A172 (cell line): ENCODE measurements around the gene OPA3. TPM values are rescaled to one million over a fixed set of nuclear protein-coding genes. Genes with fewer than 3 reads are reported as not detected.
"Not testable (repeated sequence)": the region's sequence is repeated elsewhere in the genome, so short reads cannot be mapped to it uniquely, and the experiment has no call there.

Experiments used
- DNase-seq: peaks from one replicate; pipeline ENCODE4 v3.0.0-alpha.2; 2015; ENCODE audit warnings: low spot score
- total RNA-seq: library from RNA; depleted of rRNA; stranded (reverse); fragments of >200 nt; shearing (Covaris generic); gene quantifications from 2 replicates; pipeline ENCODE4 v1.2.3, GENCODE V29; 2014; rRNA removed

Gene OPA3
- 4.0 and 8.6 TPM in 2 replicates for total RNA-seq

DNA sequence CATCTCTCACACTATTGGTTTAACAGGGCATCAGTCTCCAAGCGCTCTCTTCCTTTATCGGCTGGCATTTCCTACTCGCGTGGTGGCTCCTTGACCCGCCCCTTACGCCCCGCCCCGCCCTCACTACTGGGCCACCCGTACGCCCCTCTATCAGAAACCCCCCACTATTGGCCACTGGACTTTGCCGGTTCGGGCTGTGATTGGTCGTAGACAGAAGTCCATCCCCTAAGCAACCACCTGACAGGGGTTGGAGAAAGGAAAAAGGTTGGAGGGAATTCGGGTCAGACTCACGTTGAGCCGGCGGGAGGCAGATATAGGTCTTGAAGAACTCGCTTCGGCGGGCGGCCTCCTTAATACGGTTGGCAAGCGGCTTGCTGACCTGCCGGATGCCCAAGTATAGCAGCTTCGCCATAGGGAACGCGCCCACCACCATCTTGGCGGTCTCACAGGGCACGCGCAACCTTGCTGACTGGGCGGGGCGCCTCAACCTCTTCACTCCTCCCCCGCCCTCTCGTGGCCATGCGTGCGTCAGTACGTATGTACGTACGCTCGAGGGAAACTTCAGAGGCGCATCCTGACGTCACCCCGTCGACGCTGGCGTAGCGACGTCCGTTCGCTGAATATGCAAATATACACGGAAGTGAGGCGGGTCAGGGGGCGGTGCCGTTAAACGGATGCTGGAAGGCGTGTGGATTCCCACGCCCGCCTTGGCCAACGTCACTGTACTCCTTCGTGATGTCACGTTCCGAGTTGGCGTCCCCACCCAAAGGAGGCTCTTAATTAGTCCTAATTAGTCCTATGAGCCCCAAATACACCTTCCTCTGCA is at the start of gene OPA3:
OPA3 (minus strand) TSS at position 471 of the 826 bp plus-strand sequence; CDS start at position 433, 38 bp downstream.
- DNase-seq, result peak; percentile 95

DNA sequence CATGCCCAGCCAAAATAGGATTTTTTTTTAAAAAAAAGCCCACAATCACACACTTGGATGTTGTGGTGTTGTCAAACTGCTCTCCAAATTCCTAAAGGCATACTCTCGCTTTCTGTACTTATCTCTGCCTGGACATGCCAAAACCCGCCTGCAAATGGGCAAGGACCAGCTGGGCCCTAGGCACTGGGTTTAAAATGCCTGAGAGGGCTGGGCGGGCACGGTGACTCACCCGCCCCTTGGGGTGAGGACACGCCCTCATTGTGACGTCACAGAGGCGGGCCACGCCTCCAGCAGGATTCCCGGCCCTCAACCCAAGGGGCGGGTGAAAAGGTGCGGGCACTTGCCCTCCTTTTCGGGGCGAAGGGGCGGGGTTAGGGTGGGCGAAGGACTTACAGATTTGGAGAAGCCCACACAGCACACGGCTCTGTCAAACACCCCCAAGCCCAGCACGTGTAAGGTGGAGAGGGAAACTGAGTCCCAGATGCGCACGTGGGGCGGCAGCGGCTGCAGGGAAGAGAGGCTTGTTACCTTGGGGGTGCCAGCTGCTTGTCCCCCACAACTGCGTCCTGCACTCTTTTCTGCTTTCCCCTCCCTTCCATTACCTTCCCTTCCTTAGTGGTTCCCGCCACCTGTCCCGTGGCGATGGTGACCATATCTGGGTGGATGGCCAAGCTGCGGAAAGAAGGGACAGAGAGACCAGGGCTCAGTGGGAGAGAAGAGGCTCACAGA is 48.0 kb upstream of the OPA3 start:
- DNase-seq, result peak; percentile 81

DNA sequence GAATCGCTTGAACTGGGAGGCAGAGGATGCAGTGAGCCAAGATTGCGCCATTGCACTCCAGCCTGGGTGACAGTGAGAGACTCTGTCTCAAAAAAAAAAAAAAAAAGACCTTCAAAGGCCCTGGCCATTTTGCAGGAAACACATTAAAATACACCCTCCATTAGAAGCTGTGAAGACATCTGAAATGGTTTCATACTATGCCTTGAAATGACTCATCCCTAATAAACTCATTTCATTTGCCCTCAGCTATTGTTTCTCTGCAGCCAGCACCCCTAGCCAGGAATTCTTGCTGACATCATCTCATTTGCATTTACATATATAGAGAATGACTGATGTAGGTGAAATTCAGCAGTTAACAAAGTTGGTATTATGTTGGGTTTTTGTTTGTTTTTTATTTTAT is 45.9 kb upstream of the OPA3 start:
- peak; percentile 88 for DNase-seq

DNA sequence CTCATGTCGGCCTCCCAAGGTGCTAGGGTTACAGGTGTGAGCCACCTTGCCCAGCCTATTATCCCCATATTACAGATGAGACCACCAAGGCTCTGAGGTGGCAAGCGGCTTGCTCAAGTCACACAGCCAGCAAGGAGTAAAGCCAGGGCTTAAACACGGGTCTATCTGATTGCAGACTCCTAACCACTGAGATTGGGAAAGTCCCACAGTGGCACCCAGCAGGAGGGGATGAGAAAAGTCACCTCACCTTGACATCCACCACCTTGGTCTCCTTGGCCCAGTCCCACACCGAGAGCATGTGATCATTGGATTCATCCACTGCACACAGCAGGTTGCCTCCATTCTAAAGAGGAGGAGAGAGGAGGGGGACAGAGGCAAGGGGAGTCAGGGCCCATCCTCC is 45.1 kb upstream of the OPA3 start:
- no peak for DNase-seq

DNA sequence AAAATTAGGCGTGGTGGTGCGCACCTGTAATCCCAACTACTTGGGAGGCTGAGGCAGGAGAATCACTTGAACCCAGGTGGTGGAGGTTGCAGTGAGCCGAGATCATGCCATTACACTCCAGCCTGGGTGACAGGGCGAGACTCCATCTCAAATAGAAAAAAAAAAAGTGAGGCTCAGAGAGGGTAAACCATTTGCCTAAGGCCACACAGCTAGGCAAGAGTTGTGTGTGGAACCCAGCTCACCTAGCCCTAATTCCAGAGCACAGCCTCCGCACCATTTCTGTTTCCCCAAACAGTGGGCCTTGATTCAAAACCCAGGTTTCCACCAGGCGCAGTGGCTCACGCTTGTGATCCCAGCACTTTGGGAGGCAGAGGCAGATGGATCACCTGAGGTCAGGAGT is 43.6 kb upstream of the OPA3 start:
- not testable (repeated sequence) for DNase-seq

DNA sequence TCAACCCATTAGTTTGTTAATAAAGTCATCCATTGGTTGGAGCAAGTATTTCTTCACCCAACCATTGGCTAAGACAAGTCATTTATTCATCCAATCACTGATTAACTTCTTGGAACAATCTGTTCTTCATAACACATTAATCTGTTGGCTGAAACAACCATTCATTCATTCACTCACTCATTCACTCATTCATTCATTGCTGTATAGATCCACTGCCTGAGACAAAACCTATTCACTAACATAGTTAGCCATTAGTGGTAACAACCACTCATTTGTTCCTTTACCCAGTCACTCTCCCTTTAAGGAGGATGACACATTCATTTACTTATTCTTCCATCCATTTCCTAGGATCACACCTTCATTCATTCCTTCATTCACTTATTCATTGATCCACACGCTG is 39.4 kb upstream of the OPA3 start:
- DNase-seq, result no peak

DNA sequence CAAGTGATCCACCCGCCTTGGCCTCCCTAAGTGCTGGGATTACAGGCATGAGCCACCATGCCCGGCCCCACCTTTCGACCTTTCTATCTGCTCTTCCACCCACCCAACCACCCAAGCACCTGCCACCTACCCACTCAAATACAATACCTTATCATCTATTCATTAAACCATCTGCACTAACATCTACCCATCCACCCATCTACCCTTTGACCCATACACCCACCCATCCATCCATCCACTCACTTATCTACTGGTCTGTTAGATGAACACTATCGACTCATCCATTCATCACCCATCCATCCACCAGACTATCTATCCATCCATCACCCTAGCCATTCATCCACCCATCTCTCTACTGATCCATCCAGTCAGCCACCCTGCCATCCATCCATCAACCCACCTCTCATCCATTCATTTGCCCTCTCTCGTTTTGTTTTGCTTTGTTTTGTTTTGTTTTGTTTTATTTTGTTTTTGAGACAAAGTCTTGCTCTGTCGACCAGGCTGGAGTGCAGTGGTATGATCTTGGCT is 37.4 kb upstream of the OPA3 start:
- DNase-seq, result no peak

DNA sequence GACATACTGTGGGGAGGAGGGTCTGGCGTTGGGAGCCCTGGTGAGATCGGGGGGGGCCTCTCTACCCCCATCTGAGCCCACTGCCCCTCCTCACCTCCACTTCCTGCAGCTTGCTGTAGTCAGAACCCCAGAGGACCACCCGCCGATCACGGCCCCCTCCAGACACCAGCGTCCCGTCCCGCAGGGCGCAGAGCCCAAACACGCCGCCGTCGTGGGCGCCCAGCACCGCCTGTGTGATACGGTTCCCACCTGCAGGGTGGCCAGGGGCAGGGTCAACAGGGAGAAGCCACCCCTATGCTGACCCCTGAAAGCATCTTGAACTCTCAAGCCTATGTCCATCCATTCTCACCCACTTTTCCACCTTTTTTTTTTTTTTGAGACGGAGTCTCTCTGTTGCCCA is 36.8 kb upstream of the OPA3 start:
- no peak for DNase-seq

DNA sequence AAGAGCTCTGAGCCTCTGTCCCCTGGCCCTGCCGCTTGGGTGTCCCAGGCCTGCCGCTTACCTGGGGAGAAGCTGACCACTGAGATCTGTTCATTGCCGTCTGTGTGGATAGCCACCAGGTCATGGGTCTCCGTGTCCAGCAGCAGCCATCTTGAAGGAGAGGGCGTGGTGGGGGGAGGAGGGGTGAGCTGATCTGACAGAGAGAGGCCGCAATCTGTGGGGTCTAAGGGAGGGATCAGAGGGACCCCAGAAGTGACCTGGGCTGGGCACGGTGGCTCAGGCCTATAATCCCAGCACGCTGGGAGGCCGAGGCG is 32.1 kb upstream of the OPA3 start:
- DNase-seq, result no peak

DNA sequence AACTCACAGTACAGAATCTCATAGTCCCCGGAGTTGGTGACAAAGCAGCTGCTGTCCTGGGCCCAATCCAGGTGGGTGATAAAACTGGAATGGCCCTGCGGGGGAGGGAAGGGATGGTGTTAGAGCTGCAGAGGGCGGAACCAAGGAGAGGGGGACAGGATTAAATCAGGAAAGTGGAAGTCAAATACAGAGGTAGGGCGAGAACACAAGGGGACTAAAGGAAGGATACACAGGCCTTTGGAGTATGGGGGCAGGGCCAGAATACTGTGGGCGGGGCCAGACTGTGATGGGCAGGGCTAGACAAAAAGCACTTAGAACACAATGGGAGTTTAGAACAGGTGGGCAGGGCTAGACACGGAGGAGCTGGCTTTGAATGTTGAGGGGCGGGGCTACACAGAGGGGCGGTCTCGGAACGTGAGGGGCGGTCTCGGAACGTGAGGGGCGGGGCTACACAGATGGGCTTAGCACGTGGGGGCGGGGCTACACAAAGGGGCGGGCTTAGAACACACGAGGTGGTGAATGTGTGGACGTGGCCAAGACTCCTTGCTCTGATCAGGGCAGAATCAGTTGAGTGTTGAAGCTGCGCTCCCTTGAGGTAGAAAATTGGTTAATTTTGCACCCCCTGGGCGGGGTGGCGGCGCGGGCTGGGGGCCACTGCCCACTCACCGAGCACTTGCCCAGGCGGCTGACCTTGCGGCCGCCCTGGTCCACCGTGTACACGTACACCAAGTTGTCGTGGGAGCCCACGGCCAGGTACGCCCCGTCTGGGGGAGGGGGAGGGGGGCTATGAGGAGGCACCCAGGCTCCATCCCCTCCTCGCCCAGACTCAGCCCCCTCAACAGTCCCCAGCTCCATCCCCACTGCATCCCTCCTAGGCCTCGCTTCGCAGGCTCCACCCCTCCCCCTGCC is 31.4 kb upstream of the OPA3 start:
- peak; percentile 80 for DNase-seq

DNA sequence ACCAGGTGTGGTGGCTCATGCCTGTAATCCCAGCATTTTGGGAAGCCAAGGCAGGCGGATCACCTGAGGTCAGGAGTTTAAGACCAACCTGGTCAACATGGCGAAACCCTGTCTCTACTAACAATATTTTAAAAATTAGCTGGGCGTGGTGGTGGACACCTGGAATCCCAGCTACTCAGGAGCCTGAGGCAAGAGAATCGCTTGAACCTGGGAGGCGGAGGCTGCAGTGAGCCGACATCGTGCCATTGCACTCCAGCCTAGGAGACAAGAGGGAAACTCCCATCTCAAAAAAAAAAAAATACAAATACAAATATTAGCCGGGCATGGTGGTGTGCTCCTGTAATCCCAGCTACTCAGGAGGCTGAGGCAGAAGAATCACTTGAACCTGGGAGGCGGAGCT is 30.5 kb upstream of the OPA3 start:
- not testable (repeated sequence) for DNase-seq

DNA sequence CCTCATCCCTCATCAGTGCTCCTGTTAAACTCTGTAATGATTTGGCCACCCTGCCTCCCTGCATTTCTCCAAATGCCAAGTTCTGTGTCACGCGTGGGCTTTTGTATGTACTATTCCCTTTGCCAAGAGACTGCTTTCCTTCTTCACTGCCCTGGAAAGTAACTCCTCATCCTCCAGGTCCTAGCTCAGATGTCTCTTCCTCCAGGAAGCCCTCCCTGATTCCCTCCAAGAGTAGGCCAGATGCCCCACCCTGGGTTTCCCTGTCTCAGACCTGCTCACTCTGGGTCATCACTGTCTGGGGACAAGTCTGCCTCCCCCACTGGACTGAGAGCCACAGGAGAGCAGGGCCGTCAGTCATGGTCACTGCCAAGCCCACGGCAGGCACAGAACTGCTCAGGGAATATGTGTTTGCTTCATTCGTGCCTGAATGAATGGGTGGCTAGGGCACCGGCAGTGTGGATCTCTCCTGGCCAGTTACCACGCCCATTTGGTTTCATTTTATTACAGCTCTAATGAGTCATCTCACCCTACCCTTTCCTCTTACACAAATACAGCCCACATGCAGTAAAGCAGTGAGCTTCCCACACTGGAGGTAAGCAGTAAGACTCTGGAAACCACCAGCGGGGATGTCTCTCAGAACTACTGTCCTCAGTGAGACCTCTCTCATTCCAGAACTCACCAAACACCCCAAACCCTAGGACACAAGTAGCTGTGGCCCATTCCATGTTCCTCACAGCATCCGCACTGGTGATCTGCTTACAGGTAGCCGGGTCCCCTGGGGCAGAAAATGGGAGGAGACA is 29.5 kb upstream of the OPA3 start:
- peak; percentile 92 for DNase-seq

DNA sequence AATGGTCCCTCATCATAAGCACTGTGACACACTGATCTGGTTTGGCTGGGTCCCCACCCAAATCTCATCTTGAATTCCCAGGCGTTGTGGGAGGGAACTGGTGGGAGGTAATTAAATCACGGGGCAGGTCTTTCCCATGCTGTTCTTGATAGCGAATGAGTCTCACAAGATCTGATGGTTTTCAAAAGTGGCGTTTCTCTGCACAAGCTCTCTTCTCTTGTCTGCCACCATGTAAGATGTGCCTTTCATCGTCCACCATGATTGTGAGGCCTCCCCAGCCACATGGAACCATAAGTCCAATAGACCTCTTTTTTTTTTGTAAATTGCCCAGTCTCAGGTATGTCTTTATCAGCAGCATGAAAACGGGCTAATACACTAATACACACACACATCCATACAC is 24.3 kb upstream of the OPA3 start:
- DNase-seq, result no peak

DNA sequence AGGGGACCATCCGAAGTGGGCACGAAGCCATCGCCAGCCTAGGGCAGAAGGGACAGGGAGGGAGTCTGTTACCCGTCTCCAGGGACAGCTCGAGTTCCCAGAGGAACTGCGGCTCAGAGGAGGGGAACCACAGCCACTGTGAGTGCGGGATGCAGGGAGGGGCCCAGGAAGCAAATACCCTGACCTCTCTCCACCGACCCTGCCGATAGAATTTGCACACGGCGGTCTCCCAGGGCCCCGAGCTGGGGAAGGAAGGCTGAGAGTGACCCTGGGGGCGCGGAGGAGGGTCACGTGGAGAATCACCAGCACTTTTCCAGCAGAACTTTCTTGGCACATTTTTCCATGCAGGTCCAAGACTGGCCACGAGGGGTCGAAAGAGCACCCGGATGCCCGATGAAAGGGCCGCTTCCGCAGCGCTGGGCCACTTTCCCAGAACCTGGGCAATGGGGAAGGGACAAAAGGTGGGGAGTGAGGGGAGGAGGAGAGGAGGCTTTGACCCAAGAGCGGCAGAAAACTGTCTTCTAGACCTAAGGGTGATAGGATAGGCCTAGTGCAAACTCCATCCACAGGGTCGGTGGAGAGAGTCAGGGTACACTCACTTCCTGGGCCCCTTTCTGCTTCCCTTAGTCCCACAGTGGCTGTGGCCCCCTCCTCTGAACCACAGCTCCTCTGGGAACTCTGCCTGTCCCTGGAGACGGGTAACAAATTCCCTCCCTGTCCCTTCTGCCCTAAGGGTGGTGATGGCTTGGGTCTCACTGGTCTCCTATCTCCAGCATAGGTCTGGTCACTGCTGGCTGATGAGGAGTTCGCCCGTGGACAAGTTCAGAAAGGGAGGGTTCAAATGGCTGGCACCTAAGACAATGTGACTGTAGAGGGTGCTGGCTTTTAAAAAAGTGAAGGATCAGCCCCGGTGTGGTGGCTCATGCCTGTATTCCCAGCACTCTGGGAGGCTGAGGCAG is 22.7 kb upstream of the OPA3 start:
- peak; percentile 50 for DNase-seq

DNA sequence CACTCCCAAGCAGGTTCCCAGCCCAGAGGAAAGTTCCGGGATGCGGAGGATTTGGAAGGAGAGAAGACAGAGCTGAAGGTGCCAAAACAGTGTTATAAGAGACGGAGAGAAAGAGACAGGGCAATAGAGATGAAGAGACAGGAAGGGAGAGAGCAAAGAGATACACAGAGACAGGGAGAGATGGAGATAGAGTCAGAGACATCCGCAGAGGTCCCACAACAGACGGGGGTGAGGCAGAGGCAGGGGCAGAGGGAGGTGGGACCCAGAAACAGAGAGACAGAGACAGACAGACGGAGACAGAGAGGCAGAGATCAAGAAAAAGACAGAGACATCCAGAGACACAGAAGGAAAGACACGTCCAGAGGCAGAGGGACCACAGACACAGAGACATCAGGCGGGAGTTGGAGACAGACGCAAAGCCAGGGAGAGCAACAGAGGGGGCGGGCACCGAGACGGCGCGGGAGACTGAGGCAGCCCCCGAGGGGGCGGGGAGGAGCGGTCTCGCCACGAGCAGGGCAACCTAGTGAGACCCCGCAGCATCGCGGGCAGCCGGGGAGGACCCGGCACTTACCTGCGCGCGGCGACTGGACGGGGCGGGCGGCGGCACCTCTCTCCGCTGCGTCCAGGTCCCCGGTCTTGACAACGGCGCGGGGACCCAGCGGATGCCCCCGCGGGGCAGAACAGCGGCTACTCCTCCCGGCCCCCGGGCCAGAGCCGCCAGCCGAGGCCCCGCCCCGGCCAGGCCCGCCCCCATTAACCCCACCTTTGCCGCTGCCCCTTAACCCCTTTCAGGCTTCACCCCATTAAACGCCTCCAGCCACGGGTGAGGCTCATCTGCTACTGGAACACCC is 17.1 kb upstream of the OPA3 start, which contains the start of gene GPR4:
GPR4 (minus strand) TSS at position 689 of the 851 bp plus-strand sequence. CDS start 10,346 bp downstream, outside the sequence.
- DNase-seq, result no peak

DNA sequence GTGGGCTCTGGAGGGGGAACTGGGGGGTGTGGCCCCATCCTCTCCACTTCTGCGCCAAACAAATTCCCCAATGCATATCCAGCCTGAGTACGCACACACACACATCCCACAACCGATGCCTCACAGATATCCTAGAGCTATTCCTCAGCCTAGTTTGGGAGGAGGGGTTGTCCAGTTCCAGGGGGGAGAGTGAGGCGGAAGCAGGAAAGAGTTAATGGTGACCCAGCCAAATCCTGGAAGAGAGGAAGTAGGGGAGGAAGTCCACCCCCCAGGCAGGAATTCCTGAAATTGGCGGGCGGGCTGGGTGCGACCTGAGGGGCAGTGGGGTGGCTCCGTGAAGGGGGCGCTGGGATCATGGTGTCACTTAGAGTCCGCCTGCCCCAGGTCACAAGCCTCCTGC is 16.5 kb upstream of the OPA3 start:
- DNase-seq, result no peak

DNA sequence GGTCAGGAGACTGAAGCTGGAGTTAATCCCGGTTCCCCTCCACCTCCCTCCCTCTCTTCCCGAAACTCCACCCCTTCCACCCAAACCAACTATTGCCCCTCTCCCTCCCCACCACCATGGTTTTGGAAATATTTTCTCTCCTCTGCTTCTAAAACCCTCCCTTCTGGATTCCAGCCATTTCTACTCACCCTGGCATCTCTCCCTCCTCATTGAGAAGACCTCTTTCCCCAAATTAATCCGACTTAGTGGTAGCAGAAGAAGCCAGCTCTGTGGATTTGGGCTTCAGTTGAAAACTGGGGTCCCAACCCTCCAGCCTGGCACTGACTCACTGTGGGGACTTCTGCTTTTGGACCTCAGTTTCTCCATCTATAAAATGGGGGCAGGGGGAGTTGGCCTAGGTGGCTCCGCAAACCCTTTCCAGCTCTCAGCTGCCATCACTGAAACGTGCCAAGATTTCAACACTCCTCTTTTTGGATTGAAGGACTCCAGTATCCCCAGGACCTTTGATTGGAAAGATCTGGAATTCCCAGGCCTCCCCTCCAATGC is 15.8 kb upstream of the OPA3 start:
- no peak for DNase-seq

DNA sequence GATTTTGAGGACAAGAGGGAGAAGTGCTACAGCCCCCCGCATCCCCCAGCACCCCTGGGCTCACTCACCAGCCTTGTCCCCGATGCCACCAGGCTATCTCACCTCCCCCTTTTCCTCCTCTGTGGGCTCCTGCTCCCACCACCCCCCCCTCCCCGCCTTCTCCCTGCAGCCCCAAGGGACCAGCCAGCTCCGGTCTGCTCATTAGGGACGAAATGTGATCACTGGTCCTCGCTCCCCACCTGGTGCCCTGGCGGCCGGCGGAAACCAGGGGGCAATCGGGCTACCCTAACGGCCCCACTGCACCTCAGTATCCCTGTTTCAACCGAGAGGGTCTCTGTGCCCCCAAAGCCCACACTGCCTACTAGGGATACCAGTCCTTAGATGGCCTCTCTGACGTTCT is 14.7 kb upstream of the OPA3 start:
- DNase-seq, result no peak
